Mucosa of stomach (tissue), 1 donor: ENCODE measurements around the gene CYBB.

Experiments used
- H3K27me3 ChIP-seq: one replicate; pipeline ENCODE4 v1.7.0; 2013; ENCODE audit warnings: mild to moderate bottlenecking, low read length; ENCODE audit not compliant: control insufficient read depth, insufficient read depth
- H3K36me3 ChIP-seq: one replicate; pipeline ENCODE4 v1.7.0; 2013; ENCODE audit warnings: low read length; ENCODE audit not compliant: control insufficient read depth, insufficient read depth
- H3K4me1 ChIP-seq: one replicate; pipeline ENCODE4 v1.7.0; 2013; ENCODE audit warnings: mild to moderate bottlenecking, low read length; ENCODE audit not compliant: control insufficient read depth, insufficient read depth
- H3K4me3 ChIP-seq: one replicate; pipeline ENCODE4 v1.7.0; 2013; ENCODE audit warnings: low read length
- H3K9ac ChIP-seq: one replicate; pipeline ENCODE4 v1.7.0; 2013; ENCODE audit warnings: mild to moderate bottlenecking, low read length, moderate library complexity
- H3K9me3 ChIP-seq: one replicate; pipeline ENCODE4 v1.7.0; 2013; ENCODE audit warnings: mild to moderate bottlenecking, low read length, moderate library complexity; ENCODE audit not compliant: control insufficient read depth
- donor health status: Pancreatic carcinoma.

Gene CYBB

GRCh38 chrX:37816766-37817165 is 36.9 kb downstream of the CYBB start:
- Histone ChIP-seq H3K36me3 (no peaks in the 10 kb centered on the region), H3K27me3 (no peaks in the 10 kb centered on the region), H3K4me1 (no peaks in the 10 kb centered on the region), H3K4me3 (no peak overlapping the region), H3K9me3 (no peaks in the 10 kb centered on the region), H3K9ac (no peak overlapping the region)

GRCh38 chrX:37817176-37817575 is 37.3 kb downstream of the CYBB start:
- Histone ChIP-seq H3K27me3 (no peaks in the 10 kb centered on the region), H3K36me3 (no peaks in the 10 kb centered on the region), H3K9me3 (no peaks in the 10 kb centered on the region), H3K4me3 (no peak overlapping the region), H3K4me1 (no peaks in the 10 kb centered on the region), H3K9ac (no peak overlapping the region)

- no peaks in the 10 kb centered on the region for H3K27me3 ChIP-seq
- no peak overlapping the region for H3K9ac ChIP-seq
- H3K36me3 ChIP-seq: no peaks in the 10 kb centered on the region
- H3K9me3 ChIP-seq: no peaks in the 10 kb centered on the region
- no peaks in the 10 kb centered on the region for H3K4me1 ChIP-seq
- H3K4me3 ChIP-seq: no peak overlapping the region
Observed at GRCh38 chrX:37817579-37817978, 37.7 kb downstream of the CYBB start.

- H3K9me3 ChIP-seq: no peaks in the 10 kb centered on the region
- no peaks in the 10 kb centered on the region for H3K27me3 ChIP-seq
- H3K9ac ChIP-seq: no peak overlapping the region
- no peaks in the 10 kb centered on the region for H3K36me3 ChIP-seq
- H3K4me3 ChIP-seq: no peak overlapping the region
- no peaks in the 10 kb centered on the region for H3K4me1 ChIP-seq
Observed at GRCh38 chrX:37818031-37818430, 38.2 kb downstream of the CYBB start.

- no peaks in the 10 kb centered on the region for H3K36me3 ChIP-seq
- no peaks in the 10 kb centered on the region for H3K27me3 ChIP-seq
- H3K4me3 ChIP-seq: no peak overlapping the region
- peaks cover 9% of the 10 kb centered on the region for H3K4me1 ChIP-seq
- no peak overlapping the region for H3K9ac ChIP-seq
- H3K9me3 ChIP-seq: no peaks in the 10 kb centered on the region
Observed at GRCh38 chrX:37820646-37821045, 40.8 kb downstream of the CYBB start.

DNA sequence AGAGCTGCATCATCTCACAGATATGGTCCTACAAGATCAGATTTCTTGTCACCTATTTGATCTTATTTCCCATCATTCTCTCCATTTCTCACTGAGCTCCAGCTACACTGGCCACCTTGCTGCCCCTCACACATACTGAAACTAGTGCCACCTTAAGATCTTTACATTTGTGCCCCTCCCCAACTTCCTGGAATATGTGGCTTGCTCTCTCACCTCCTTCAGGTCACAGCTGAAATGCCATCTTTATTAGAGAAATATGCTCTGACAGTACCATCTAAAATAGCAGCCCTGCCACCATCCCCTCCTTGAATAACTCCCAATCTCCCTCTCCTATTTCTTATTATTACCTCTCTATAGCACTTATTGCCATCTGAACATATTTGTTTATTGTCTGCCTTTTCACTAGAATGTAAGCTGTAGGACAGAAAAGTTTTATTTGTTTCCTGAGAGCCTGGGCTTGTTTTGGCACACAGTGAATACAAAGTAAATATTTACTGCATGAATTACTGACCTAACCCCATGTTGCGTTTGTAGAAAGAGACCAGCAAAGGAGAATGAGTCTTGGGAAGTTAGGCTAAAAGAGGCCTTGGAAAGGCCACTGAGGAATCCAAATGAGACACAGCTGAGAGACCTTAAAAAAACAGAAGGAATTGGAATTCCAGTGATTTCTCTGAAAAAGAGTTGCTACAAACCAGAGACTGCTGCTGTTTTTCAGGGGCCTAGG is 44.8 kb downstream of the CYBB start:
- H3K9me3 ChIP-seq: no peaks in the 10 kb centered on the region
- H3K4me1 ChIP-seq: peaks cover 9% of the 10 kb centered on the region
- H3K4me3 ChIP-seq: no peak overlapping the region
- no peak overlapping the region for H3K9ac ChIP-seq
- no peaks in the 10 kb centered on the region for H3K27me3 ChIP-seq
- no peaks in the 10 kb centered on the region for H3K36me3 ChIP-seq

DNA sequence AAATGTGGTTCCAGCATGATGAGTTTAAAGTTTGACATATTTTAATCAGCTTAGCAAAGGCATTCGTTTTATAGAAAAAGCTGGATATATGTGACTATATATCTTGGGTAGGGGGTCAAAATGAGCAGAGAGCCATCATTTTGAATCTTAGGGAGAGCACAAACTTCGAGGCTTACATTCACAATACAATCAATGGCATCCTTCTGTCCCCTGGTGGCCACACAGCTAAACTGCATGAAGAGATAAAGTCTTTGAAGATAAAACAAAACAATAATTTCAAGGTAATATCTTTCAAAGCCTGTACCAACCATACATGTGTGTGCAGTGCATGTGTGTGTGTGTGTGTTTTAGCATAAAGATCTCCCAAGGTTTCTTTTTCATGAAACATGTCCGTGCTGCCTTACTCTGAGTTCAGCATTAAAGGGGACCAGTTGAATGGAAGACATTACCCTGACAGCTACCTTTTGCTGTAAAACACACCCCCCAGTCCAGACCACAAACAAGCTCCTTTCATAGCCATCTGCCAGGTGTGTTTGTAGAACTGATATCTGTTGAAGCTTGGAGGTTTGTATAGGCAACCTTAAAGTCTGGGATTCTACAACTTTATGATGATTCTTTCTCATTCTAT is 45.5 kb downstream of the CYBB start:
- no peaks in the 10 kb centered on the region for H3K27me3 ChIP-seq
- no peak overlapping the region for H3K4me3 ChIP-seq
- no peaks in the 10 kb centered on the region for H3K36me3 ChIP-seq
- peaks cover 9% of the 10 kb centered on the region for H3K4me1 ChIP-seq
- H3K9me3 ChIP-seq: no peaks in the 10 kb centered on the region
- H3K9ac ChIP-seq: no peak overlapping the region

GRCh38 chrX:37829721-37830120 is 49.9 kb downstream of the CYBB start:
- Histone ChIP-seq H3K4me1 (peaks cover 4% of the 10 kb centered on the region), H3K36me3 (no peaks in the 10 kb centered on the region), H3K9me3 (no peaks in the 10 kb centered on the region), H3K4me3 (no peak overlapping the region), H3K9ac (no peak overlapping the region), H3K27me3 (no peaks in the 10 kb centered on the region)

DNA sequence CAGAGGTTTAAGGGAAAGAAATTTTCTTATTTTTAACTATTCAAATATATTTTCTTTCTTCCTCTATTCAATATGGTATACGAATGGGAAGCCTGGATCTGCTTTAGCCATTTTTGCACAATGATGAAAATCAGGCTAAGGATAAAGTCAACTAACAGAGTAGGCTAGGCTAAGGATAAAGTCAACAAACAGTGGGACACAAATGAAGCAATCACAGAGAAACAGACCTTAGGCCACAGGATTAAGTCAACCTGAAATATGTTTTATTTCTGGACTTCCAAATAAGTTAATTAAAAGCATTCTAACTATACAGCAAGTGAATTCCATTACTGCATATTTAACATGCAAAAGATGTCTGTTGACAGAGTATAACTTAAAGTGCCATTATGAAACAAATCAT is 50.5 kb downstream of the CYBB start:
- H3K36me3 ChIP-seq: no peaks in the 10 kb centered on the region
- H3K4me3 ChIP-seq: no peak overlapping the region
- H3K9ac ChIP-seq: no peak overlapping the region
- H3K4me1 ChIP-seq: no peaks in the 10 kb centered on the region
- H3K27me3 ChIP-seq: no peaks in the 10 kb centered on the region
- no peaks in the 10 kb centered on the region for H3K9me3 ChIP-seq

GRCh38 chrX:37834937-37835336 is 55.1 kb downstream of the CYBB start:
- Histone ChIP-seq H3K4me3 (no peak overlapping the region), H3K36me3 (no peaks in the 10 kb centered on the region), H3K4me1 (no peaks in the 10 kb centered on the region), H3K27me3 (no peaks in the 10 kb centered on the region), H3K9me3 (no peaks in the 10 kb centered on the region), H3K9ac (no peak overlapping the region)

GRCh38 chrX:37840931-37841330 is 61.1 kb downstream of the CYBB start:
- H3K27me3 ChIP-seq: no peaks in the 10 kb centered on the region
- H3K4me1 ChIP-seq: no peaks in the 10 kb centered on the region
- H3K36me3 ChIP-seq: no peaks in the 10 kb centered on the region
- no peak overlapping the region for H3K9ac ChIP-seq
- no peaks in the 10 kb centered on the region for H3K9me3 ChIP-seq
- H3K4me3 ChIP-seq: no peak overlapping the region

DNA sequence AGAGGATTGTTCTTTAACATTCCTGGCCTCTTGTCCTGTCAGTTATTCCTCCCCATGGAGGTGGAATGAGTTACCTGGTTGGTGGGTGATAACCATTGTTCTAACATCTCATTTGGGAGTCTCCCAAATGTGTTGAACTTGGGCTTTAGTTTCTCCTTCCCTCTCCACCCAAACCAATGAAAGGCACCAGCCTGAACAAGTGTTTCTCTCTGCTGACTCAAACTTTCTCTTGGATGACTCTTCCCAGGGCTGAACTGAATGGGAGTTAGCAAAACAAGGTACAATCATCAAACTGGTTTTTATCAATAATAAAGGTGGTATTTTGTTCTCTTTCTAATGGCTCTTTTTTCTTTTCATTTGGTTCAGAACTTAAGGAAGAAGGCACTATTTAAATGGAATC is 64.8 kb downstream of the CYBB start:
- H3K4me3 ChIP-seq: no peak overlapping the region
- H3K4me1 ChIP-seq: no peaks in the 10 kb centered on the region
- H3K27me3 ChIP-seq: no peaks in the 10 kb centered on the region
- no peaks in the 10 kb centered on the region for H3K36me3 ChIP-seq
- H3K9me3 ChIP-seq: no peaks in the 10 kb centered on the region
- H3K9ac ChIP-seq: no peak overlapping the region
